ENCODE measurements around the gene MS4A15. TPM values are rescaled to one million over a fixed set of nuclear protein-coding genes. Genes with fewer than 3 reads are reported as not detected.
A peak's percentile ranks its signal among the peaks of the same experiment; 100 is the strongest.
"Not testable (repeated sequence)": the region's sequence is repeated elsewhere in the genome, so short reads cannot be mapped to it uniquely, and the experiment has no call there.

MS4A15 gene, protein sequence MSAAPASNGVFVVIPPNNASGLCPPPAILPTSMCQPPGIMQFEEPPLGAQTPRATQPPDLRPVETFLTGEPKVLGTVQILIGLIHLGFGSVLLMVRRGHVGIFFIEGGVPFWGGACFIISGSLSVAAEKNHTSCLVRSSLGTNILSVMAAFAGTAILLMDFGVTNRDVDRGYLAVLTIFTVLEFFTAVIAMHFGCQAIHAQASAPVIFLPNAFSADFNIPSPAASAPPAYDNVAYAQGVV
- total RNA-seq = not detected

DNA sequence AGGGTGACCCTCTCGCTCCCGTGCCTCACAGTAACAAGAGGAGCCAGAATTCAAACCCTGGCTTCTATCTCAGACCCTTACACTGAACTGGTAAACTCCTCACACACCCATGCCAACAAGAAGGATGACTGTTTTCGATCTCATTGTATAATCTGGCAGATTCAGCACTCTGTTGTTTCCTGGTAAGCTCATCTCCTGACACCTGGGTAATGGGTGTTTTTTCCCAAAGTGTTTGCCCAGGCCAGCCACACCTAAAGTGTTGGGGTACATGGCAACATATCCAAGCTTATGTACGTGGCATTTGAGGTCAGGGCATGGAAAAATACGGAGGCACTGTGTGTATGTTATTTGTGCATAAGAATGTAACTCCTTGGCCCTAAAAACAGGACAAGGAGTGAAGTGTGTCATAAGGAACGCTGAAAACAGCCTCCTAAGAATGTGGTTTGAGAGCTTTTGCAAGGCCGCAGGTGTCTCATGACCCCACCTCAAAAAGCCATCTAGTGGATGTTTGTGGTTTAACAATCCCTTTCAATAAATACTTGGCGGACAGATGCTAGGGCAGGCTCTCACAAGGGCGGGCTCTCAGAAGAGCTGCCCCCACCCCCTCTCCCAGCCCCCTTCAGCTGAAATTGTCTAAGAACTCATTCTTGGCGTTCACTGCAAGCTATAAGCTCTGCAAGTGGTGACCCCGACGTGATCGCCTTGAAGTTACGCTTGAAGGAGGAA, at the start of gene MS4A15:
TSS of gene MS4A15 (plus strand) at position 561 of the 726 bp plus-strand sequence. CDS start 6,867 bp downstream, outside the sequence.
- DNase-seq (no peak), ATAC-seq (no peak)
- POLR2A ChIA-PET = no interaction called here
- intact Hi-C loops (cut with DNase I, micrococcal nuclease) = no loop called here
- peaks cover 24% of the 10 kb centered on the region for H3K27me3 Mint-ChIP-seq
- H3K4me3 Mint-ChIP-seq = no peak within 1 kb of the TSS
- H3K27ac Mint-ChIP-seq = no peak within 1 kb of the TSS
- no peaks in the 10 kb centered on the region for H3K36me3 Mint-ChIP-seq (ENCODE audit: low read depth)
- CTCF ChIA-PET = interaction anchor here (0.8 kb wide), 1 partner anchor 10 kb away, joined by 3 read pairs; no protein-coding TSS in a partner anchor
- no peaks in the 10 kb centered on the region for H3K9me3 Mint-ChIP-seq (ENCODE audit: low read depth)
- no peaks in the 10 kb centered on the region for H3K4me1 Mint-ChIP-seq

DNA sequence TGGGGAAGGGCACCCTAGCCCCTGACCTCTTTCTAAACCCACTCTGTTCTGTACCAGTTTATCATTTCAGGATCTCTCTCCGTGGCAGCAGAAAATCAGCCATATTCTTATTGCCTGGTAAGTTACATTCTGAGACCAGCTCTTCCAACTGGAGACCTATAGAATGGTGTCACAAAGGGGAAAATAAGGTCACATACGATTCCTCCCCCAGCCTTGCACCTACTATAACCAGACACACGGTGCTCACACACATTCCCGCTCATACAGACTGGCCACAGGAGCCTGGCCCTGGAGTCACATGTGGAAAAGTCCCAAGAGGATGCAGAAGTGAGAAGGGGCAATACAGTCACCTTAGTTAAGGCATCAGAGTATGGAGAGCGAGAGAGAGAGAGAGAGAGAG, 49.7 kb upstream of the MS4A15 start:
- no peaks in the 10 kb centered on the region for H3K4me1 Mint-ChIP-seq
- CTCF ChIA-PET = interaction anchor here (0.6 kb wide), 2 partner anchors 87 to 1429 kb away, joined by 3 to 4 read pairs; no protein-coding TSS in a partner anchor
- H3K9me3 Mint-ChIP-seq (ENCODE audit: low read depth) = no peaks in the 10 kb centered on the region

DNA sequence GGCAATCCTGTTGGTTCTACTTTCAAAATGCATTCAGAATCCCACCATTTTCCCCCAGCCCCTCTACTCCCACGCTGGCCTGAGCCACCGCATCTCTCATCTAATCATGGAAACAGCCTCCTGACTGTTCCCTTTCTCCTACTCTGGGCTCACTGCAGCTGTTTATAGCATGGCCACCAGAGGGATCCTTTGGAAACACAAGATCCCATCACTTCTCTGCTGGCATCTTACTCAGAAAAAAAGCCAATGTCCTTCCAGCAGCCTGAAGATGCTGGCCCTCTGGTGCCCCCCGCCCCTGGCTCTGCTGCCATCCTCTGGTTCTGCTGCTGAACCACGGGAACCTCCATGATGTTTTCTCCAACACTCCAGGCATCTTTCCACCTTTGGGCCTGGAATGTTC, 46.2 kb upstream of the MS4A15 start:
- ChIA-PET CTCF (interaction anchor here (0.6 kb wide), 1 partner anchor 576 kb away, joined by 3 read pairs; no protein-coding TSS in a partner anchor), POLR2A (no interaction called here)
- DNase-seq = no peak
- Mint-ChIP-seq H3K27me3 (peaks cover 4% of the 10 kb centered on the region), H3K4me3 (no peak overlapping the region), H3K27ac (no peak overlapping the region), H3K36me3 (ENCODE audit: low read depth) (no peaks in the 10 kb centered on the region), H3K9me3 (ENCODE audit: low read depth) (no peaks in the 10 kb centered on the region), H3K4me1 (no peaks in the 10 kb centered on the region)
- ATAC-seq = no peak
- intact Hi-C loops (cut with DNase I, micrococcal nuclease) = no loop called here

More for the DNA sequence above, 49.7 kb upstream of the MS4A15 start:
- no peak for DNase-seq
- intact Hi-C loops (cut with DNase I, micrococcal nuclease) = no loop called here
- H3K36me3 Mint-ChIP-seq (ENCODE audit: low read depth) = no peaks in the 10 kb centered on the region
- H3K27me3 Mint-ChIP-seq = peaks cover 2% of the 10 kb centered on the region
- no peak overlapping the region for H3K27ac Mint-ChIP-seq
- H3K4me3 Mint-ChIP-seq = no peak overlapping the region
- POLR2A ChIA-PET = no interaction called here
- no peak for ATAC-seq

DNA sequence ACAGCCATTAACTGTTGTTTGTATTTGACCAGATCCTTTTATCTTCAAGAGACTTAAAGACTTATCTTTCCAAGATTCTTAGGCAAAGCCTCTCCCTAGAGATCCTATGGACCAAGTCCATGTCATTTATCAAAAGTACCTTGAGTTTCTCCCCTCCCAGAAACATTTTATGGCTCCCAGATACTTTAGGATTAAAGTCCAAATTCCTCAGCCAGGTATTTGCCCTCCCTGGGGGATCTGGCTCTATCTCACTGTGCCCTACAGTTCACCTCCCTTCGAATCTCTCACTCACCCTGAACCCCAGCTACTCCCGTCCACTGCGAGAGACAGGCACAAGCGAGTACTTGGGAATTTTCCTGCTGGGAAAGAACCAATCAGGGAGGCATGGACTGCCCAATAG, 45.4 kb upstream of the MS4A15 start:
- DNase-seq (no peak), ATAC-seq (no peak)
- Mint-ChIP-seq H3K36me3 (ENCODE audit: low read depth) (no peaks in the 10 kb centered on the region), H3K4me1 (no peaks in the 10 kb centered on the region), H3K4me3 (no peak overlapping the region), H3K27me3 (peaks cover 5% of the 10 kb centered on the region), H3K9me3 (ENCODE audit: low read depth) (no peaks in the 10 kb centered on the region), H3K27ac (no peak overlapping the region)
- intact Hi-C loops (cut with DNase I, micrococcal nuclease) = no loop called here
- ChIA-PET CTCF (interaction anchor here (0.6 kb wide), 1 partner anchor 575 kb away, joined by 3 read pairs; no protein-coding TSS in a partner anchor), POLR2A (no interaction called here)

DNA sequence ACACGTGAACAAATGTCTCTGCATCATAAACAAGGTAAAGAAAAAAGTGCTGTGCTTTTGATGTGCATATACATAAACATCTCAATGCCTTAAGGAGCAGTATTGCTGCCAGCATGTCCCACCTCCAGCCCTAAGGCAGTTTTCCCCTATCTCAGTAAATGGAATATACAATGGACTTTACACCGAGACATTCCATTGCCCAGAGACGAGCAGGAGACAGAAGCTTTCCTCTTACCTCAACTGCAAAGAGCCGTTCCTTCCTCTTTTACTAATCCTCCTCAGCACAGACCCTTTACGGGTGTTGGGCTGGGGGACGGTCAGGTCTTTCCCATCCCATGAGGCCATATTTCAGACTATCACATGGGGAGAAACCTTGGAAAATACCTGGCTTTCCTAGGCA, 43.2 kb upstream of the MS4A15 start:
- CTCF ChIA-PET; ATAC-seq; H3K4me3 Mint-ChIP-seq; intact Hi-C loops (cut with DNase I, micrococcal nuclease); H3K27me3 Mint-ChIP-seq; H3K9me3 Mint-ChIP-seq (ENCODE audit: low read depth); H3K27ac Mint-ChIP-seq; DNase-seq; POLR2A ChIA-PET; H3K4me1 Mint-ChIP-seq; H3K36me3 Mint-ChIP-seq (ENCODE audit: low read depth): not testable (repeated sequence)

DNA sequence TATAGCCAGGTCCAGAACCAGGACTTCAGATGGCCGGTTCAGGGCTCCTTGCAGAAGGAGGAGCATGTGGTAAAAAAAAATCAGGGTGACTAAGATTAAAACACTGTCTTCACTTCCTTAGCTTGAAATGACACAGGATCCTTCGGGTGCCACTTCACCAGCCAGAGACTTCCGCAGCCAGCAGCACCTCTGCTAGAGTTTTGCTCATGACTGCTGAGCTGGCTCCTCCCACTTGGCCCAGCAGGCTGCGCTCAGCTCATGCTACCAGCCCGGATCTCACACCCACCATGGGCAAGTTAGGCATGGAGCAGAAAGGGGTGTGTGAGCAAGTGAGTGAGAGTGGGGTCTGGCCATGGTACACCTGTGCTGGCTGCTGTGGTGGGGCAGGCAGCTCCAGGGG, 38.7 kb upstream of the MS4A15 start:
- Mint-ChIP-seq H3K9me3 (ENCODE audit: low read depth) (no peaks in the 10 kb centered on the region), H3K4me1 (no peaks in the 10 kb centered on the region), H3K4me3 (no peak overlapping the region), H3K36me3 (ENCODE audit: low read depth) (no peaks in the 10 kb centered on the region), H3K27me3 (peaks cover 16% of the 10 kb centered on the region), H3K27ac (no peak overlapping the region)
- ChIA-PET POLR2A (no interaction called here), CTCF (interaction anchor here (1.1 kb wide), 1 partner anchor 12 kb away, joined by 3 read pairs; no protein-coding TSS in a partner anchor)
- ATAC-seq (no peak), DNase-seq (peak; percentile 15)
- intact Hi-C loops (cut with DNase I, micrococcal nuclease) = no loop called here

DNA sequence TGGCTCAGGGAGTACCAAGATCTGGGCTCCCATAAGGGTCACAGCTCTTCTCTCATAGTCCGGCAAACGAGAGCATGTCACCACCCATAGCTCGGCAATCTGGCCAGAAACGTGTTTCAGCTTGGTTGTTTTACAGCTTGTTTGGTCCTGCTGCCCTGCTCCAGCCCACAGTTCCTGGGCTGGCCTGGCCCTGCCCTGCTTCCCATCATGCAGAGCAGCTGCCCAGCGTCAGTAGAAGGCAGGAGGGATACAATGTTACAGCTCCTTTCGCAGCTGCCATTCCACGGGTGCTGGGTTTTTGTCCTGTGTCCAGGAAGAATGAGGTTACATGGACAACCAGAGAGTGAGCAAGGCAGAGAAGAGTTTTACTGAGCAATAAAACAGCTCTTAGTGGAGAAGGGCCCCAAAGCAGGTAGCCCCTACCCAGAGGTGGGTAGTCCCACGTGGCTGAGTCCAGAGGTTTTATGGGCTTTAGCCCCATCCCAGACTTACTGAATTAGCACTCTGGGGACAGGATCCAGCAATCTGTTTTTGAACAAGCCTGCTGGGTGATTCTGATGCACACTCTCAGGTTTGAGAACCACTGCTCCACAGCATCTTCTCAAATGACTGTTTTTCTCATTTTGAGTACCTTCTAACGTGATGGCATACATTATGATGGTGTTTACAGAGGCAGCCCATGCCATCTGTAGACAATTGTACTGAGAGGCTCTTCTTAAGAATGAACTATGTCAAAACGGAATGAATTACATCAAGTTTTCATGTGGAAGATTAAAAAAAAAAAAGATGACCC, 37.9 kb upstream of the MS4A15 start:
- DNase-seq = no peak
- Mint-ChIP-seq H3K36me3 (ENCODE audit: low read depth) (no peaks in the 10 kb centered on the region), H3K27me3 (peaks cover 16% of the 10 kb centered on the region), H3K27ac (no peak overlapping the region), H3K9me3 (ENCODE audit: low read depth) (no peaks in the 10 kb centered on the region), H3K4me1 (no peaks in the 10 kb centered on the region), H3K4me3 (no peak overlapping the region)
- peak; percentile 78 for ATAC-seq
- CTCF ChIA-PET = interaction anchor here (1.1 kb wide), 1 partner anchor 13 kb away, joined by 3 read pairs; no protein-coding TSS in a partner anchor
- intact Hi-C loops (cut with DNase I, micrococcal nuclease) = no loop called here
- POLR2A ChIA-PET = no interaction called here

DNA sequence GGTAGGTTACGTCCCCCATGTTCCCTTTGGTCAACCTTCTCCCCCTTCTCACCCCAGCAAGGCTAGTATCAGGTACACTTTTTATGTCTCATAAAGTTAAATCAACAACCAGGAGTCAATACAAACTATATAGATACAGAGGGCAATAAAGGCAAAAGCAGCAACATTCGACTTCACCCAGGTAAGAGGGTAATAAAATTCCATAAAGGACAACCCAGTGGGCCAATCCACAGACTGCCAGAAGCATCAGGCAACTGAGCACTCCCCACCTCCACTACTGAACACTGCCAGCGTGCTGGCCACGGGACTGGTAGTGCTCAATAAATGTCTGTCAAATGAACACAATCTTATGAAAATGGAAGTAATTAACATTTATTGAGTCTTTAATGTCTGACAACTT, 37.3 kb upstream of the MS4A15 start:
- no peaks in the 10 kb centered on the region for H3K4me1 Mint-ChIP-seq
- H3K27ac Mint-ChIP-seq = no peak overlapping the region
- POLR2A ChIA-PET = no interaction called here
- H3K36me3 Mint-ChIP-seq (ENCODE audit: low read depth) = no peaks in the 10 kb centered on the region
- peaks cover 16% of the 10 kb centered on the region for H3K27me3 Mint-ChIP-seq
- CTCF ChIA-PET = interaction anchor here (1.1 to 1.3 kb wide), 2 partner anchors 11 to 13 kb away, joined by 3 read pairs; no protein-coding TSS in a partner anchor
- ATAC-seq (no peak), DNase-seq (no peak)
- intact Hi-C loops (cut with DNase I, micrococcal nuclease) = no loop called here
- no peak overlapping the region for H3K4me3 Mint-ChIP-seq
- no peaks in the 10 kb centered on the region for H3K9me3 Mint-ChIP-seq (ENCODE audit: low read depth)

DNA sequence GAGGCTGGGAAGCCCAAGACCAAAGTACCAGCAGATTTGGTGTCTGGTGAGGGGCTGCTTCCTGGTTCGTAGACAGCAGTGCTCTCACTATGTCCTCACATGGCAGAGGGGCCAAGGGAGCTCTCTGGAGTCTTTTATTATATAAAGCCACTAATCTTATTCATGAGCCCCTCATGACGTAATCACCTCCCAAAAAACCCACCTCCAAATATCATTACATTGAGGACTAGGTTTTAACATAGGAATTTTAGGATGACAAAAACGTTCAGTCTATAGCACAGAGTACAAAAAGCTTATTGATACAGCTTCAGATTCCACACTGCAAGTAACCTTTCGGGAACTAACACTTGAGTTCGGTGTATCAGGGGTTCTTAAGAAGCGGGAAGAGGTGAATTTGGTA, 36.2 kb upstream of the MS4A15 start:
- Mint-ChIP-seq H3K27ac (no peak overlapping the region), H3K36me3 (ENCODE audit: low read depth) (no peaks in the 10 kb centered on the region), H3K4me3 (no peak overlapping the region), H3K4me1 (no peaks in the 10 kb centered on the region), H3K9me3 (ENCODE audit: low read depth) (no peaks in the 10 kb centered on the region), H3K27me3 (peaks cover 14% of the 10 kb centered on the region)
- no peak for DNase-seq
- no peak for ATAC-seq
- ChIA-PET CTCF (interaction anchor here (1.3 kb wide), 1 partner anchor 12 kb away, joined by 3 read pairs; no protein-coding TSS in a partner anchor), POLR2A (no interaction called here)
- intact Hi-C loops (cut with DNase I, micrococcal nuclease) = no loop called here

DNA sequence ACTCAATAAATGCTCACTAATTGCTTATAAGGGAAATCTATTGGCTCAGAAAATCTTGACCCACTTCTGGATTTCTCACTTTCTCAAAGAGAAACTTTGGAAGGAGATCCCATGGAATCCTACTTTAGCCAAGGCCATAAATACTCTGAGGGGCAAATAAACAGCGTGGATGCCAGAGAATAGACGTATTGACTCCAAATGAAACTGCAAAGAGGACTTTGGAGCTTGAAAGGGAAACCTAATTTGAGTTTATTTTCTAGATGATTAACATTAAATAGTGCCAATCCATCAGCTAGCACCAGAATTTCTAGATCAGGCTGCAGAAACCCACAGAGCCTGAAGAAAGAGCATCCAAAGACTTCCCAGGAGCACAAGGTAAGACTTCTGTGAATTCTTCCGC, 32.2 kb upstream of the MS4A15 start, which contains the start of gene MS4A18:
TSS of gene MS4A18 (plus strand) at position 301 of the 400 bp plus-strand sequence.
- no peak within 1 kb of the TSS for H3K4me3 Mint-ChIP-seq
- ATAC-seq = no peak
- intact Hi-C loops (cut with DNase I, micrococcal nuclease) = no loop called here
- no peak for DNase-seq
- POLR2A ChIA-PET = no interaction called here
- no peaks in the 10 kb centered on the region for H3K4me1 Mint-ChIP-seq
- no peaks in the 10 kb centered on the region for H3K36me3 Mint-ChIP-seq (ENCODE audit: low read depth)
- no peak within 1 kb of the TSS for H3K27ac Mint-ChIP-seq
- H3K27me3 Mint-ChIP-seq = peaks cover 18% of the 10 kb centered on the region
- H3K9me3 Mint-ChIP-seq (ENCODE audit: low read depth) = no peaks in the 10 kb centered on the region
- CTCF ChIA-PET = interaction anchor here (0.6 kb wide), 1 partner anchor 208 kb away, joined by 3 read pairs; no protein-coding TSS in a partner anchor

DNA sequence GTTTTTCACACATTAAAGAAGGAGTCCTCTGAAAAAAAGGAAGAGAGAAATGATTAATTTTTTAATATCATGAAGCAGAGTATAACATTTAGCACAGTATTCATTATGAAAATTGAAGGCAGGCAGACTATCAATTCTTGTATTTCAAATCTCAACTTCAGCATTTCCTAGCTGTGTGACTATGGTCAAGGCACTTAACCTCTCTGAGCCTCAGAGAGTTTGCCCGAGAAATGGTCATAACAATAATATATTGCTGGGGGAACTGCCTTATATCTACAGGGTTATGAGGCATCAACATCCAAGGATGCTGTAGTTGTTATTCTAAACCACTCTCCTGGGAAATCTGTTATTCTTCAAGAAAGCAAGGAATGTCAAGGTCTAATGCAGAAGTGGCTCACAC, 31.1 kb upstream of the MS4A15 start:
- no peaks in the 10 kb centered on the region for H3K36me3 Mint-ChIP-seq (ENCODE audit: low read depth)
- no peaks in the 10 kb centered on the region for H3K4me1 Mint-ChIP-seq
- H3K9me3 Mint-ChIP-seq (ENCODE audit: low read depth) = no peaks in the 10 kb centered on the region
- H3K27ac Mint-ChIP-seq = no peak overlapping the region
- no peak overlapping the region for H3K4me3 Mint-ChIP-seq
- ATAC-seq (no peak), DNase-seq (no peak)
- intact Hi-C loops (cut with DNase I, micrococcal nuclease) = no loop called here
- H3K27me3 Mint-ChIP-seq = peaks cover 16% of the 10 kb centered on the region
- ChIA-PET CTCF (no interaction called here), POLR2A (no interaction called here)
